HepG2 (cell line): ENCODE results near the gene MIR17HG. TPM values are rescaled to one million over a fixed set of nuclear protein-coding genes. Genes with fewer than 3 reads are reported as not detected.

Source experiments
- ATAC-seq: fragments of 200-7000 bp; cut with Tn5 transposase; 3 replicates; pipeline ENCODE4 v1.9.1; 2020; ENCODE audit warnings: mild to moderate bottlenecking, moderate library complexity
- BruUV-seq: library from RNA; stranded (reverse); fragments of 400-500 nt; replicated peaks from 2 replicates; lab custom pipeline; 2021; lab: Mats Ljungman, UMichigan
- CTCF ChIA-PET: fragments of 300-600 bp; formaldehyde crosslinking; extraction: SDS; loops from one replicate; lab custom pipeline; 2021; ENCODE audit warnings: low total read pairs, inconsistent platforms, low intra/inter-chr PET ratio; lab: Yijun Ruan, JAX
- POLR2A ChIA-PET: fragments of 350-600 bp; sonication (Branson Sonifier 250); formaldehyde crosslinking; loops from one replicate; lab custom pipeline; 2020; ENCODE audit warnings: antibody characterized with exemption, inconsistent platforms; lab: Yijun Ruan, JAX
- DNase-seq: peaks from one replicate; pipeline ENCODE4 v3.0.0-alpha.2; 2015; ENCODE audit warnings: low spot score
- FAIRE-seq: peaks from 3 replicates; lab custom pipeline; 2011; peaks lifted over from hg19 to GRCh38; lab: Jason Lieb, UNC
- H2AFZ ChIP-seq: one replicate; pipeline ENCODE4 v1.6.1; 2011; ENCODE audit warnings: low read length, inconsistent platforms
- H3K27ac ChIP-seq: fragments of 300-600 bp; 3 replicates; pipeline ENCODE4 v1.8.0; 2011; ENCODE audit warnings: mixed run types, mild to moderate bottlenecking, mixed read lengths, low read length, inconsistent platforms; ENCODE audit not compliant: insufficient read depth; ENCODE audit errors: extremely low read length
- H3K27me3 ChIP-seq, 2 experiments: fragments of 200-600 bp in 1 of 2; 2 replicates in 1 of 2; 3 replicates in 1 of 2; pipeline versions ENCODE4 v1.6.0 to v1.8.0; 2011; ENCODE audit warnings: low read length in 2 of 2, mild to moderate bottlenecking in 2 of 2, moderate library complexity in 2 of 2, inconsistent platforms in 1 of 2; ENCODE audit not compliant: insufficient read depth in 2 of 2, control insufficient read depth in 1 of 2
- H3K36me3 ChIP-seq, 2 experiments: fragments of 200-600 bp in 1 of 2; replicated peaks in 1 of 2; 2 replicates in 1 of 2; 3 replicates in 1 of 2; pipeline versions ENCODE4 v1.5.1 to v1.8.0; 2011; ENCODE audit warnings: low read length in 2 of 2, inconsistent platforms in 1 of 2; ENCODE audit not compliant: insufficient read depth in 2 of 2, control insufficient read depth in 1 of 2
- H3K4me1 ChIP-seq: 2 replicates; pipeline ENCODE4 v1.5.1; 2012; ENCODE audit warnings: low read length, inconsistent platforms; ENCODE audit not compliant: insufficient read depth
- H3K4me2 ChIP-seq: 2 replicates; pipeline ENCODE4 v1.6.0; 2011; ENCODE audit warnings: low read depth, low read length, inconsistent platforms
- H3K4me3 ChIP-seq, 3 experiments: fragments of 200-600 bp in 1 of 3; sonication (generic), shearing (Covaris generic) in 1 of 3; replicated peaks in 1 of 3; 2 replicates each; pipeline ENCODE4 v1.5.1; 2011 to 2016; ENCODE audit warnings: low read length in 3 of 3, inconsistent platforms in 2 of 3, low read depth in 2 of 3, mild to moderate bottlenecking in 2 of 3, control low read depth in 1 of 3, mixed read lengths in 1 of 3; ENCODE audit not compliant: insufficient read depth in 1 of 3
- H3K79me2 ChIP-seq: one replicate; pipeline ENCODE4 v1.6.1; 2011; ENCODE audit warnings: low read length, inconsistent platforms; ENCODE audit not compliant: insufficient read depth
- H3K9ac ChIP-seq: 2 replicates; pipeline ENCODE4 v1.6.0; 2011; ENCODE audit warnings: mild to moderate bottlenecking, low read depth, low read length, inconsistent platforms; ENCODE audit not compliant: insufficient read depth
- H3K9me3 ChIP-seq: 2 replicates; pipeline ENCODE4 v1.5.1; 2012; ENCODE audit warnings: mild to moderate bottlenecking, low read length
- H4K20me1 ChIP-seq: 2 replicates; pipeline ENCODE4 v1.6.0; 2011; ENCODE audit warnings: inconsistent platforms, mild to moderate bottlenecking, low read length, moderate library complexity; ENCODE audit not compliant: insufficient read depth
- CBX2 ChIP-seq, 2 experiments: fragments of 200-600 bp in 1 of 2; sonication (generic); formaldehyde crosslinking in 1 of 2; IDR thresholded peaks; 2 replicates each; pipeline versions ENCODE4 v1.7.0 to v1.8.1; 2018 to 2022; ENCODE audit warnings: low read depth in 2 of 2, low read length in 1 of 2, mild to moderate bottlenecking in 1 of 2, missing genetic modification reagents in 1 of 2
- GABPB1 ChIP-seq: IDR thresholded peaks from 2 replicates; pipeline ENCODE4 v1.6.1; 2016; ENCODE audit warnings: mild to moderate bottlenecking, missing genetic modification reagents, moderate library complexity, missing compliant biosample characterization
- KDM6A ChIP-seq: IDR thresholded peaks from 2 replicates; pipeline ENCODE4 v1.6.1; 2016; ENCODE audit warnings: low read depth
- RNF2 ChIP-seq: fragments of 450-650 bp; conservative IDR thresholded peaks from 2 replicates; pipeline ENCODE4 v1.6.1; 2016; ENCODE audit warnings: low read depth
- SP1 ChIP-seq, 2 experiments: fragments of 450-650 bp in 1 of 2; sonication (generic) in 1 of 2; formaldehyde crosslinking in 1 of 2; IDR thresholded peaks; 2 replicates each; pipeline versions ENCODE4 v1.4.0 to v1.6.1; 2016 to 2020; ENCODE audit warnings: missing genetic modification reagents in 1 of 2
- ZBTB49 ChIP-seq: sonication (generic); formaldehyde crosslinking; IDR thresholded peaks from 2 replicates; pipeline ENCODE4 v1.4.0; 2020; ENCODE audit warnings: missing genetic modification reagents, borderline replicate concordance
- ZNF121 ChIP-seq: sonication (generic); formaldehyde crosslinking; IDR thresholded peaks from 2 replicates; pipeline ENCODE4 v1.5.0; 2020; ENCODE audit warnings: mild to moderate bottlenecking, missing genetic modification reagents
- ZNF501 ChIP-seq: sonication (generic); formaldehyde crosslinking; IDR thresholded peaks from 2 replicates; pipeline ENCODE4 v1.5.1; 2020; ENCODE audit warnings: mild to moderate bottlenecking, moderate library complexity, missing genetic modification reagents
- ZNF761 ChIP-seq: sonication (generic); formaldehyde crosslinking; conservative IDR thresholded peaks from 2 replicates; pipeline ENCODE4 v1.4.0; 2020; ENCODE audit warnings: mild to moderate bottlenecking, missing genetic modification reagents
- ZNF784 ChIP-seq: sonication (generic); formaldehyde crosslinking; IDR thresholded peaks from 2 replicates; pipeline ENCODE4 v1.5.1; 2020; ENCODE audit warnings: missing genetic modification reagents, mild to moderate bottlenecking, borderline replicate concordance
- WGBS: methylation state at CpG from one replicate; pipeline ENCODE4 v1.1.6; 2017; ENCODE audit warnings: low lambda C conversion rate; 5-methylcytosine and 5-hydroxymethylcytosine counted together
- in situ Hi-C: cut with HindIII; loops from 2 replicates; pipeline ENCODE4 v1.10.0; 2017; ENCODE audit warnings: low pct_unique_long_range_greater_than_20kb; ENCODE audit not compliant: extremely low pct_ligation_motif_present
- intact Hi-C: fragments of 100-400 bp; cut with micrococcal nuclease; formaldehyde crosslinking; loops from one replicate; pipeline ENCODE4 v1.10.0; 2022; ENCODE audit not compliant: unreplicated experiment
- polyA plus RNA-seq, 8 experiments: library from polyadenylated mRNA; depleted of rRNA in 3 of 8; stranded (reverse) in 7 of 8; unstranded in 1 of 8; fragments of >200 nt; fragmentation: Illumina TruSeq in 4 of 8; extraction: Trizol in 4 of 8; gene quantifications; 2 replicates each; pipeline versions ENCODE4 v1.2.1 to v1.2.3, GENCODE V29; 2011 to 2016; ENCODE audit warnings: low read depth in 4 of 8, missing spikeins in 1 of 8, mixed read lengths in 1 of 8; ENCODE audit not compliant: insufficient read depth in 1 of 8
- total RNA-seq, 5 experiments: library from RNA; depleted of rRNA; stranded (reverse); fragments of >200 nt; fragmentation: Illumina TruSeq; extraction: Trizol; gene quantifications; 2 replicates each; pipeline ENCODE4 v1.2.3, GENCODE V29; 2016; ENCODE audit warnings: low read depth in 1 of 5
- TF ChIP-seq, protein P1 (sequence below): sonication (generic); formaldehyde crosslinking; IDR thresholded peaks from 2 replicates; pipeline ENCODE4 v1.4.0; 2020; ENCODE audit warnings: mild to moderate bottlenecking, missing genetic modification reagents

Gene MIR17HG
- total and polyA plus RNA-seq, 2 of the 13 experiments (the other 11 are each of a cell fraction or from before 2014, with no cell fraction given): 2.5 to 12.3 TPM

- CTCF ChIA-PET: no interaction called here
- no TSS peak for BruUV-seq
- WGBS: 88% methylated on average over 1 of the region's 1 CpG
- Histone ChIP-seq H3K9ac (no peak overlapping the region), H2AFZ (no peak overlapping the region), H3K36me3 (no peaks in the 10 kb centered on the region), H3K27me3 (peaks cover 11 to 30% of the 10 kb centered on the region in 2 experiments), H3K4me1 (0 out of 2 replicates have a peak, but pooled peaks cover 4% of the 10 kb centered on the region), H3K27ac (no peak overlapping the region), H3K79me2 (no peaks in the 10 kb centered on the region), H4K20me1 (no peaks in the 10 kb centered on the region), H3K9me3 (no peaks in the 10 kb centered on the region), H3K4me3 (no peak overlapping the region), H3K4me2 (no peak overlapping the region)
- ATAC-seq (no peak), FAIRE-seq (no peak), DNase-seq (no peak)
- TF ChIP-seq ZNF784 (CRISPR knock-in tag): no peak
- TF ChIP-seq KDM6A: no peak
- in situ Hi-C loops (no loop called here), intact Hi-C loops (no loop called here)
- POLR2A ChIA-PET: no interaction called here
These were observed 50.1 kb downstream of the MIR17HG start for GRCh38 chr13:91397595-91397994.

GRCh38 chr13:91398413-91399188 lies 51.1 kb downstream of the MIR17HG start, which contains the start of gene GPC5:
Gene GPC5 (plus strand): TSS chr13:91398621.
- H3K27me3 ChIP-seq: peaks cover 11 to 37% of the 10 kb centered on the region in 2 experiments
- no peaks in the 10 kb centered on the region for H4K20me1 ChIP-seq
- no peak within 1 kb of the TSS for H3K27ac ChIP-seq
- no peaks in the 10 kb centered on the region for H3K79me2 ChIP-seq
- 0 out of 2 replicates have a peak, but pooled peaks cover 4% of the 10 kb centered on the region for H3K4me1 ChIP-seq
- no TSS peak for BruUV-seq
- 2% methylated on average over 19 of the region's 76 CpGs for WGBS
- in situ Hi-C loops: no loop called here
- H3K4me2 ChIP-seq: peak within 1 kb of the TSS; percentile 87
- ChIA-PET CTCF (no interaction called here), POLR2A (no interaction called here)
- peak; percentile 15 for DNase-seq
- no peak within 1 kb of the TSS for H2AFZ ChIP-seq
- H3K4me3 ChIP-seq: peak within 1 kb of the TSS; percentile 32 to 72 (median 51); a peak in 4 of 6 replicates
- intact Hi-C loops: no loop called here
- no peaks in the 10 kb centered on the region for H3K36me3 ChIP-seq
- no peak for FAIRE-seq
- no peaks in the 10 kb centered on the region for H3K9me3 ChIP-seq
- peak; percentile 96 for ATAC-seq
- no peak within 1 kb of the TSS for H3K9ac ChIP-seq
- TF ChIP-seq RNF2 (0 out of 2 replicates have a peak, but pooled peaks have one; percentile 26), GABPB1 (CRISPR knock-in tag) (peak; percentile 45; the same call in 1 of the 2 replicates), ZNF121 (CRISPR knock-in tag) (no peak), CBX2 (IDR thresholded peaks at IDR 0.05; ENCODE audit: low read depth, low read length) (no peak), CBX2 (CRISPR knock-in tag; IDR thresholded peaks at IDR 0.05; ENCODE audit: low read depth) (0 out of 2 replicates have a peak, but pooled peaks have one; percentile 34), SP1 (IDR thresholded peaks at IDR 0.05) (no peak), SP1 (CRISPR knock-in tag; IDR thresholded peaks at IDR 0.05) (peak; percentile 61), ZBTB49 (no peak), ZNF761 (CRISPR knock-in tag) (no peak), ZNF501 (CRISPR knock-in tag) (no peak)
- TF ChIP-seq, protein P1, sequence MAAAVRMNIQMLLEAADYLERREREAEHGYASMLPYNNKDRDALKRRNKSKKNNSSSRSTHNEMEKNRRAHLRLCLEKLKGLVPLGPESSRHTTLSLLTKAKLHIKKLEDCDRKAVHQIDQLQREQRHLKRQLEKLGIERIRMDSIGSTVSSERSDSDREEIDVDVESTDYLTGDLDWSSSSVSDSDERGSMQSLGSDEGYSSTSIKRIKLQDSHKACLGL: peak; percentile 40; the same call in 1 of the 2 replicates
